HG02884 (cell line): Measurements from ENCODE around the gene ABHD15.
A peak's percentile ranks its signal among the peaks of the same experiment; 100 is the strongest.

Source experiments
- ATAC-seq: cut with Tn5 transposase; IDR thresholded peaks from one replicate; pipeline ENCODE4 v1.9.1; 2021; ENCODE audit warnings: mild to moderate bottlenecking, moderate library complexity; ENCODE audit not compliant: unreplicated experiment

Gene ABHD15, protein sequence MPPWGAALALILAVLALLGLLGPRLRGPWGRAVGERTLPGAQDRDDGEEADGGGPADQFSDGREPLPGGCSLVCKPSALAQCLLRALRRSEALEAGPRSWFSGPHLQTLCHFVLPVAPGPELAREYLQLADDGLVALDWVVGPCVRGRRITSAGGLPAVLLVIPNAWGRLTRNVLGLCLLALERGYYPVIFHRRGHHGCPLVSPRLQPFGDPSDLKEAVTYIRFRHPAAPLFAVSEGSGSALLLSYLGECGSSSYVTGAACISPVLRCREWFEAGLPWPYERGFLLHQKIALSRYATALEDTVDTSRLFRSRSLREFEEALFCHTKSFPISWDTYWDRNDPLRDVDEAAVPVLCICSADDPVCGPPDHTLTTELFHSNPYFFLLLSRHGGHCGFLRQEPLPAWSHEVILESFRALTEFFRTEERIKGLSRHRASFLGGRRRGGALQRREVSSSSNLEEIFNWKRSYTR

DNA sequence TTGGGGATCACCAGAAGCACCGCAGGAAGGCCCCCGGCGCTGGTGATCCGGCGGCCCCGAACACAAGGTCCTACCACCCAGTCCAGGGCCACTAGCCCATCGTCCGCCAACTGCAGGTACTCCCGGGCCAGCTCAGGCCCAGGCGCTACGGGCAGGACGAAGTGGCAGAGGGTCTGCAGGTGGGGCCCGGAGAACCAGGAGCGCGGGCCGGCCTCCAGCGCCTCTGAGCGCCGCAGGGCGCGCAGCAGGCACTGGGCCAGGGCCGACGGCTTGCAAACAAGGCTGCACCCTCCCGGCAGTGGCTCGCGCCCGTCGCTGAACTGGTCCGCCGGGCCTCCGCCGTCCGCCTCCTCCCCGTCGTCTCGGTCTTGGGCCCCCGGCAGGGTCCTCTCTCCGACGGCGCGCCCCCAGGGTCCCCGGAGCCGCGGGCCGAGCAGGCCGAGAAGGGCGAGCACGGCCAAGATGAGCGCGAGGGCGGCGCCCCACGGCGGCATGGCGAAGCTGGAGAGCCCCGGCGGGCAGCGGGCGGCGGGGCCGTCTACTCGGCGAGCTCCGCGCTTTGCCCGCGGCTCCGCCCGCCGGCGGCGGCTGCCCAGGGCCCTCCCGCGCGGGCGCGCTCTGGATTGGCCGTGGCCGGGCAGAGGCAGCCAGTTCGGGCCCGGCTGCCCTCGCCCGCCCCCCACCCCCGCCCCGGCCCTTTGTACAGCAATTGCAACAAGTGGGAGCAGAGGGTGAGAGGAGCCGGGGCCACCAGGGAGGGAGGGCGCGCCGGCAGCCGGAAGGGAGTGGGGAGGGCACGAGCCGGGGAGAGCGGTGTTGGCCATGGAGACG lies at the start of gene ABHD15:
TSS of gene ABHD15 (minus strand) at position 565 of the 831 bp plus-strand sequence. CDS start at position 494, 71 bp downstream.
- ATAC-seq: no peak

DNA sequence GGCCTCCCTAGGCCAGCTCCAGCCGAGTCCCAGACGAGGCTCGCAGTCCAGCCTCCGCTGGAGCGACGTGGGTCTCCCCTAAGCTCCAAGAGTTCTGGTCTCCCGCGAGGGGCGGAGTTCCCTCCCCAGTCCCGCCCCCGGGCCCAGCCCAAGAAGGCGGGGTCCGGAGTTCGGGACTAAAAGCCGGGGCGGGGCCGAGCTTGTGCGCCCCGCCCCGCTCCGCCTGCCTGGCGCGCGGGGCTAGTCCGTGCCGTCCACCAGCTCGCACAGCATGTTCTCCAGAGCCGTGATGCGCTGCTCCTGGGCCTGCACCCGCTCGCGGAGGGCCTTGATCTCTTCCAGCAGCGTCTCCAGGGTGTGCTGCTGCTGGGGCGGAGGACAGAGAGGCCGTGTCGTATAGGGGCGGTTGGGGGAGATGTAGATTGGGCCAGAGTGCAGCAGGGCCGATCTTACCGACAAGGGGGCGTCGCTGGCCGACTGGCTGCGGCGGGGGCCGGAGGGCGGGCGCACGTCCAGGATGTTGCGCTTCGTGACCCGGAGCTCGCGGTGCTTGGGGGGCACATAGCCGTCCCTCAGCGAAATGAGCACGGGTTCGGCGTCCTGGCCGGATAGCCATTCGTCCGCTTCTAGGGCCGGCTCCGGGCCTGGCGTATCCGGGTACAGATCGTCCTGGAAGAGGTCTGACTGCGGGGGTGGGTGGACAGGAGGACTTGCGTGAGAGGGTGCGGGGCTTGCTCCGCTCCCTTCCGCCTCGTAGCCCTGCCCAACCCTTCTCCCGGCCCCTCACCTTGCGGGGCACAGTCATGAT lies 48.9 kb upstream of the ABHD15 start:
- ATAC-seq: peak; percentile 50

DNA sequence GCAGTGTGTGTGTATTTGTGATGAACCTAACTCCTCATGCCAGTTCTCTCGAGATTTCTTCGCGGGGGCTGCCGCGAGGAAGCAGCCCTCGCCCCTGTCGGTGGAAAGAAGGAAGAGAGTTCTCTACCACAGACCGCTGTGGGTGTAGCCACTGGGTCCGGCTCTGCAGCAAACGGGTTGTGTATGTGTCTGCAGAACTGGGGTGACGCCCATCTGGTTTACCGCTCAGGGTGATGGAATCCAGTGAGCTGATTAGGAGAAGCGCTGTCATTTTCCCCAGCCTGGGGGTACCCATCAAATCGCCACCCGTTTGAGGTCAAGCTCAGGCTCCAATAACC lies 48.2 kb upstream of the ABHD15 start:
- ATAC-seq: no peak

DNA sequence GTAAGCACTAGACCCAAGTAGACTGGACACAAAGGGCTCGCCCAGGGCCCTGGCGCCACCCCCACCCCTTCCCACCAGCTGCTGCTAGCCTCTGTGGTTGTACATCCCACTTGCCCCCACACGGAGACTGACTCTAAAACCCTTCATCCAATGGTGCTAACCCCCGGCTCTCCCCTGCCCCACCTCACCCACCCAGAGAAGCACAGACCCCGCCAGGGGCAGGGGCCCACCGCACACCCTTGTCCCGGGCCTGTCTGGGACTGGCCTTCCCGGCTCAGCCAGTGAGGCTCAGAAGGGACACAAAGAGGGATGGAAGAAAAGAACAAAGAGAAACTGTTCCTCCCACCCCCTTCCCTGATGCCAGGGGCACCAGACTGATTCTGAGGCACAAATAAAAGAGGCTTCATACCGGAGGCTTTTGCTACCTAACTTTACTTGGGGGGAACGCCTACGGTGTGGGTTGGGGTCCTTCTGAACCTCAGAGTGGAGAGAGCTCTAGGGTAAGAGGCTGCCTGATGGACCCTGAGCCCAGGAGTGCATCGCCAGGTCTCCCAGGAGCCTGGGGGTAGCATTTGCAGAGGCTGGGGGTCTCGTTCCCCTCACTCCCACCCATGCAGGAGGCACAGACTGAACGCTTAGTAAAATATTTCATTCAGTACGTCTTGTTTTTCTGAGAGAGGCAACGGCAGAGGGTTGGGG lies 47.7 kb upstream of the ABHD15 start:
- no peak for ATAC-seq

DNA sequence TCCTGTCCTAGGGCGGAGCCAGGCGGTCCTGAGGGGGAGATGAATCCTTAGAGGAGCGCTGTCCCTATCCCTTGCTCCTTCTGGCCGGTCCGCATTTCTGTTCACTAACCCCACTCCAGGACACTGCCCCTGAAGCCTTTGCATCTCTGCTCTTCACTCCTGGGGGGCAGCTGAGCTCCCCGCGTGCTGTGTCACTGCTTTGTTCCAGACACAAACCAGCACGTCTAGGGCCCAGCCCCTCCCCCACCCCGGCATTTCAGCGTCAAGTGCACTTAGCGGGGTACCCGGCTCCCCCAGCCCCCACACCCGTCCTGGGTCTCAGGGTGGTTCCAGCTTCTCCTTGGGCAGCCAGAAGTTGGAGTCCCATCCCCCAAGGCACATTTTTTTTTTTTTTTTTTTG lies 47.0 kb upstream of the ABHD15 start:
- ATAC-seq: no peak

DNA sequence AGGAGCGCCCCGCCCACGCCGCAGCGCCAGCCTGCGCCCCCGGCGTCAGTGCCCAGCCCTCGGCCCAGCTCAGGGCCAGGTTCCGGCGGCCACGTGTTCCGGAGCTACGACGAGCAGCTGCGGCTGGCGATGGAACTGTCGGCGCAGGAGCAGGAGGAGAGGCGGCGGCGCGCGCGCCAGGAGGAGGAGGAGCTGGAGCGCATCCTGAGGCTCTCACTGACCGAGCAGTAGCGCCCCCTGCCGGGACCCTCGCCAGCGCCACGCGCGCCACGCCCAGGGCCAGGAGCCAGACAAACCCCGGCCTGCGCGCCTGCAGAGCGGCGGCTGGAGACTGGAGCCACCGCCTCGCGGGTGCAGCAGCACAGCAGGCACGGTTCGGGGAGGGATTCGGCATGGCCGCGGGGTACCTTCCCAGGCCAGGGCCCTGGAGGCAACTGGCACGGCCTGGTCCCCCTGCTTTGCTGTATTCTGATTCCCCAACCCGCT lies 46.6 kb upstream of the ABHD15 start:
- no peak for ATAC-seq

DNA sequence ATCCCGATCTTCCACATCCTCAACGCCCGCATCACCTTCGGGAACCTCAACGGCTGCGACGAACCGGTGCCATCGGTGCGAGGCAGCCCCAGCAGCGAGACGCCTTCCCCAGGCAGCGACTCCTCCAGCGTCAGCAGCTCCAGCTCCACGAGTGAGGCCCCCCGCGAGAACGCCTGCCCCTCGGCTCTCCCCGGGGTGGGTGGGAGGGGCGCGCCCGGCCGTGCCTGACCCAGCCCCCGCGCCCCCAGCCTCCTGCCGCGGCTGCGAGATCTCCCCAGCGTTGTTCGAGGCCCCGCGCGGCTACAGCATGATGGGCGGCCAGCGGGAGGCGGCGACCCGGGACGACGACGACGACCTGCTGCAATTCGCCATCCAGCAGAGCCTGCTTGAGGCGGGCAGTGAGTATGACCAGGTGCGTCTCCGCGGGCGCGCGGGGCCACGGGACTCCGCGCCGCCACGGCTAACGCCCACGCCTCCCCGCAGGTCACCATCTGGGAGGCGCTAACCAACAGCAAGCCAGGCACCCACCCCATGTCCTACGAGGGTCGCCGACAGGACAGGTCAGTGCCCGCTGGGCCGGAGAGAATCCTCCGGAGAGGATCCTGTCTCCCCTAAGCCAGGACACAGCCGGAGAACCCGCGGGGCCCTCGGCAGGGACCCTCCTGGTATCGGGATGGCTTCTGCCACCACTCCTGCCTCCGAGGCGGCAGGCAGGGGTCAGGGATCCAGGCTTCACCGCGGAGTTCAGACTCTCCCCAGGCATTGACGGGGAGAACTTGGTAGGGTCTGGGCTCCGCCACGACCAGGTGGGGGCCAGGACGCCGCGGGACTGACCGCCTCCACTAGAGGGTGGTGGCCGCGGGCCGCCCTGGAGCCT lies 45.8 kb upstream of the ABHD15 start:
- no peak for ATAC-seq

DNA sequence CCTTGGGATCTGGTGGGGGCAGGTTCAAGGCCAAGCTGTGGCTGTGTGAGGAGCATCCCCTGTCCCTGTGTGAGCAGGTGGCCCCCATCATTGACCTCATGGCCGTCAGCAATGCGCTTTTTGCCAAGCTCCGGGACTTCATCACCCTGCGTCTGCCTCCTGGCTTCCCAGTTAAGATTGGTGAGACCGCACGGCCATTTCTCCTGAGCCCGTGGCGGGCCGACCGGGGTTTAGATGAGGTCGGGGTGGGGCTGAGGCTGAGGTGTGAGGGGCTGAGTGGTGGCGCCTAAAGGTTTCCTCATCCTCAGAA lies 45.2 kb upstream of the ABHD15 start:
- no peak for ATAC-seq

DNA sequence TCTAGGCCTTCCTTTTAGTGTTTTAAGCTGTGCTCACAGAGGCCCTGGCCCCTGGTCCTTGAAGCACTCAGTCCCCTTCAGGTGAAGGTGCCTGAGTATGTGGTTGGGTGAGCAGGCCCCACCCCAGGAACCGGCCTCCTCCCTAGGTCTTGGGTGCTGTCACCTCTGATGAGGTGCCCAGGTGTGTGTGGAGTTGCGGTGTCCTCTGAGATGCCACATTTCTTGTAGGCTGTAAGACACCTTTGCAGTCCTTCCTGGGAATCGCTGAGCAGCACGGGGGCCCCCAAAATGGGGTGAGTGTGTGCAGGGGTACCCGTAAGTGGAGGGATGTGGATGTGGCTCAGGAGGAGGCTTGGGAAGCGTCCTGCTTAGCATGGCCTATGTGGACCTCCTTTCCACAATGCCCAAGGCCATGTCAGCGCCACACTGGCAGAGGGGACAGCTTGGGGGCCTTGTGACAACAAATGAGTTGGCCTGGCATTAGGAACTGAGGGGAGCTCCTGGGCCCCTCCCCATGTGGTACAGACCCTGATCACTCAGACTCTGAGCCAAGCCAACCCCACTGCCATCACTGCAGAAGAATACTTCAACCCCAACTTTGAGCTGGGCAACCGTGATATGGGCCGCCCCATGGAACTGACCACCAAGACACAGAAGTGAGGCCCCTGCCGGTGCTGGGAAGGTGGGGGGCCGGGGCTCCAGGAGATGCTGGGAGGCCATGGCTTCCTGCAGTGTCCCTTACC lies 44.7 kb upstream of the ABHD15 start:
- ATAC-seq: no peak

DNA sequence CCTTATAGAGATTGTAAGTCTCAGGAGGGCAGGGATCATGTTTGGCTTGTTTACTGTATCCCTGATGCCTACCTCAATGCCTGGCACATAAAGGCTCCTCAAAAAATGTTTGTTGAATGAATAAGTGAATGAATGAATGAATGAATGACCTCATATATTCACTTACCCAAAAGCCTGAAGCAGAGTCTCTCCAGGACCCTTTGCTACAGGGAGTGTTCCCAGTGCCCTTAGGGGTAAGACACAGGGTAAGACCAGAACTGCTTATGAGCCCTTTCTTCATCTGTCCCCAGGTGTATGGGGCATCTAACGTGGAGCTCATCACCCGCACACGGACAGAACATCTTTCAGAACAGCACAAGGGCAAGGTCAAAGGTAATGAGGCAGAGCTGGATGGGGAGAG lies 43.6 kb upstream of the ABHD15 start:
- ATAC-seq: no peak

DNA sequence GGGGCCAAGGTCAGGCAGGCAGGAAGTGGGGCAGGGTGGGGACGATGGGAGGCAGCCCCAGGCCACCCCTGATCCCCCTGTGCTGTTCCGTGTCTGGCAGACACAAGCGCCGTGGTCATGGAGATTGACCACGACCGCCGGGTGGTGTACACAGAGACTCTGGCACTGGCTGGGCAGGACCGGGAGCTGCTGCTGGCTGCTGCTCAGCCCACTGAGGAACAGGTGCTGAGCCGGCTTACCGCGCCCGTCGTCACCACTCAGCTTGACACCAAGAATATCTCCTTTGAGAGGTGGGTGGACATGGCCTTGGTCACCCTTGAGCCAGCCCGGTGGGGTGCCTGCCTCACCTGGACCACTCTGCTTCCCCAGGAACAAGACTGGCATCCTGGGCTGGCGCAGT lies 42.1 kb upstream of the ABHD15 start:
- no peak for ATAC-seq

DNA sequence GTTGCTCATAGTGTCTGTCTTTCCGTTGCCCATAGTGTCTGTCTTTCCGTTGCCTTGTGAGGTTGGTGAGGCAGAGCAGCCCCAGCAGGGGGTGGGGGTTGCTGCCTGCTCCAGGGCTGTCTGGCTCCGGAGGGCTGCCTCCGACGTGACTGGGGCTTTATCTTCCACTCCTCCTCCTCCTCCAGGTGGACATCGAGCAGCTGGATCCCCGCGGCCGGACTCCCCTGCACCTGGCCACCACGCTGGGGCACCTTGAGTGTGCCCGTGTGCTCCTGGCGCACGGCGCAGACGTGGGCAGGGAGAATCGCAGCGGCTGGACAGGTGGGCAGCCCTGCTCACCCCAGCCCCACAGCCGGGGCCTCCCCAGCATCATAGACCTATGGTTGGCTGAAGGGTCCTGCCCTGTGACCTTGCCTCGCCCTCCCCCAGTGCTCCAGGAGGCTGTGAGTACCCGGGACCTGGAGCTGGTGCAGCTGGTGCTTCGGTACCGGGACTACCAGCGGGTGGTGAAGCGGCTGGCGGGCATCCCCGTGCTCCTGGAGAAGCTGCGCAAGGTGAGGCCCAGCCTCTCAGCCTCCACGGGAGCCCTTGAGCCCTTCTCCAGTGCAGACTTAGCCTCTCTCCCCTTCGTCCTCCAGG lies 40.8 kb upstream of the ABHD15 start:
- ATAC-seq: no peak

DNA sequence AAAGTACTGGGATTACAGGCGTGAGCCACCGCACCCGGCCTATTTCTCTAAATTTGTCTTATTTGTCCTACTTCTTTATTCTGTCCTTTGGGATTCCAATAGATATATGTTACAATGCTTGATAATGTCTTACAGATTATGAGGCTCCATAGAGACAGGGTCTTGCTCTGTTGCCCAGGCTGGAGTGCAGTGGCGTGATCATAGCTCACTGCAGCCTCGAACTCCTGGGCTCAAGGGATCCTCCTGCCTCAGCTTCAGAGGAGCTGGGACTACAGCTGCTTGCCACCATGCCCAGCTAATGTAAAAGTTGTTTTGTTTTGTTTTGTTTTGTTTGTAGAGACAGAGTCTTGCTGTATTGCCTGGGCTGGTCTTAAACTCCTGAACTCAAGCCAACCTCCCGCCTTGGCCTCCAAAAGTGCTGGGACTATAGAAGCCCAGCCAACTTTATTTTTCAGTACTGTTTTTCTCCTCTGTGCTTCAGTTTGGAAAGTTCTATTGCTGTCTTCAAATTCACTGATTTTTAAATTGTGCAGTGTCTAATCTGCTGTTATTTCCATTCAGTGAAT lies 36.4 kb upstream of the ABHD15 start:
- no peak for ATAC-seq

DNA sequence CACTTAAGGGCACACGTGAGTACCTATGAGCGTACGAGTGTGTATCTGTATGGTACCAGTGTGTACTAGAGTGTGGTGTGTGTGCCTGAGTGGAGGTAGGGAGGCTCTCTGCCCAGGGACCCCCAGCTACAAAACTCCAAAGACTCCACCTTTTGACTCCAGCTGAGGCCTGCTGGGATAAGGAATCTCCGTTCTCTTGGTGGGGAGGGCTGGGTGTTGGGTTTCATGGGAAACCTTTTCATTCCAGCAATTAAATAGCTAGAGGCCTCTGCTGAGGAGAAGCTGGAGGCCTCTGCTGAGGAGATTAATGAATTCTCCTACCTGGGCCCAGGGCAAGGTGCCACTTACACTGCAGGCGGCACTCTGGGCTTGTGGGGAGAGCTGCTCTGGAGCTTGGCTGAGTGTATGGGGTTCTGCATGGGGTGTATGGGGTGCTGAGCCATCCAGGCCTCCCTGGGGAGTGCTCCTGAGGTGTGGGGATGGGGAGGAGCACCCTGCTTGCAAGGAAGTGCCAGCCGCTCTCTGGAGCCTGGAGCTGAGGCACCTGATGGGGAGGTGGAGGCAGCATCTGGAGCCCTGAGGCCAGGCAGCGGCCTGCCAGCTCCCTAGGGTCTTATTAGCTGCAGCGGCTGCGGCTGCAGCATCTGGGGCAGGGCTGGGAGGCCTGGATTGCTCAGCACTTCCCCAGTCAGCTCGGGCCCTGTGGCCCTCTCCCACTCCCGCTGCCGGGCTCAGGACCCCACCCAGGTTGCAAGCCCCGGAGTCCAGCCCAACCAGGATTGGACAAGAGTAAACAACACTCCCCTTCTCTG lies 30.7 kb upstream of the ABHD15 start:
- no peak for ATAC-seq

DNA sequence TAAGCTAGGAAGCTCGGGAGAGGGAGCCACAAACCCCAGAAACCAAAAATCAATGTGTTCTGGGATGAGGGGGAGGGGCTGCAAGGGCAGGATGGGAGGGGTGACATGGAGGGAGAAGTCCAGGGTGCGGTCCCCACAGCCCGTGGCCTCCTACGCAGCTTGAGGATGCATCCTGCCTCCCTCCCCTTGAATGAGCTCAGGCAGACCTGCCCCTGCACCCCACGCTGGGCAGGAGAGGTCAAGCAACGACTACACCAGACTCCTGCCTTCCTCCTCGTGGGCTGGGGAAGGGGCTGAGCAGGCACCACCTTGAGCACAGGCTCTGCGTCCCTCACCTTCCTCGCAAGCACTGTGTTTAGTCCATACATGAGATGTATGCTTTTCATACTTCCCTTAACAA lies 30.0 kb upstream of the ABHD15 start:
- no peak for ATAC-seq

DNA sequence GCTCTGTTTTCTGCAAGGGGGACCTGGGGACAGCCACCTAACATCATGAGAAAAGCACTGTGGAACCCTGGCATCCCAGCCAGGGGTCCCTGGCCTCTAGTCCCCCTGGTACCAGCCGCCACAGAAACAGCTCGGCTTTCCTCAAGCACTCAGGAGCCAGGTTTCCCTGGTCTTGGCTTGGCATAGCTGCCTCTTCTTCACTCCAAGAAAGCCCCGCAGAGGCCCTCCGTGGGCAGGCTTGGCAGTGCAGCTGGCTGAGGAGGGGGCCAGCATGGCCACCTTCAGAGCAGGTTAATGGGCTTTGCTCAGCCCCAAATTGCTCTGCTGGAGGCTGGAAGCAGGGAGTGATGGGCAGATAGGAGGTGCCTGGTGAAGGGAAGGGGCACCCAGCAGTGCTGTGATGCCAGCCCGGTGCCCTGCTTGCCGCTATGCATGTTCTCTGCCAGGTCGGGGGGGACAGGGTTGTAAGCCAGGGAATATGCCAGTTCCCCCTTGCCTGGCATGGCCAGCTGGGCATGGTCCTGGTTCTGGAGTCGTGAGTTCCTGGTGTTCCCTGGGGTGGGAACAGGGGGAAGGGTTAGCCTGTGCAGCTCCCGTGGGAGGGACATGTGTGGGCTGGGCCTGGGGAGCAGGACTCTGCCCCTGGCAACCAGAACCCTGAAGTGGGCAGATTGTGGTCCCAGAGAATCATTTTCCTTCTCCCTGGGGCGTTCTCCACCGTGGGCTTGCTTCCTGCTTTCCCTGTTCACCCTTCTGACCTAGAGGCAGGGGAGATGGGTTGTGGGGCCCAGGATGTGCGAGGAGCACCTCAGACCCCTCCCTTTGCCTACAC lies 29.3 kb upstream of the ABHD15 start:
- no peak for ATAC-seq
